WTC11 (cell line): Measurements from ENCODE around the gene EPS8L1.

Experiments used
- KAT7 ChIP-seq: sonication (generic); formaldehyde crosslinking; IDR thresholded peaks from 2 replicates; pipeline ENCODE4 v1.8.1; 2023; ENCODE audit warnings: missing genetic modification reagents, mild to moderate bottlenecking, borderline replicate concordance
- SP1 ChIP-seq: sonication (generic); formaldehyde crosslinking; conservative IDR thresholded peaks from 2 replicates; pipeline ENCODE4 v1.8.1; 2022; ENCODE audit warnings: missing genetic modification reagents
- TCF7 ChIP-seq: sonication (generic); formaldehyde crosslinking; IDR thresholded peaks from 2 replicates; pipeline ENCODE4 v1.8.0; 2022; ENCODE audit warnings: mild to moderate bottlenecking, low read depth, missing genetic modification reagents, moderate library complexity
- TF ChIP-seq, protein P1 (sequence below): fragments of 200-600 bp; IDR thresholded peaks from 2 replicates; pipeline ENCODE4 v1.8.0; 2022; ENCODE audit warnings: antibody characterized with exemption

- TF ChIP-seq TCF7 (CRISPR knock-in tag) (no peak), SP1 (no peak), KAT7 (CRISPR knock-in tag) (no peak)
- TF ChIP-seq, protein P1, sequence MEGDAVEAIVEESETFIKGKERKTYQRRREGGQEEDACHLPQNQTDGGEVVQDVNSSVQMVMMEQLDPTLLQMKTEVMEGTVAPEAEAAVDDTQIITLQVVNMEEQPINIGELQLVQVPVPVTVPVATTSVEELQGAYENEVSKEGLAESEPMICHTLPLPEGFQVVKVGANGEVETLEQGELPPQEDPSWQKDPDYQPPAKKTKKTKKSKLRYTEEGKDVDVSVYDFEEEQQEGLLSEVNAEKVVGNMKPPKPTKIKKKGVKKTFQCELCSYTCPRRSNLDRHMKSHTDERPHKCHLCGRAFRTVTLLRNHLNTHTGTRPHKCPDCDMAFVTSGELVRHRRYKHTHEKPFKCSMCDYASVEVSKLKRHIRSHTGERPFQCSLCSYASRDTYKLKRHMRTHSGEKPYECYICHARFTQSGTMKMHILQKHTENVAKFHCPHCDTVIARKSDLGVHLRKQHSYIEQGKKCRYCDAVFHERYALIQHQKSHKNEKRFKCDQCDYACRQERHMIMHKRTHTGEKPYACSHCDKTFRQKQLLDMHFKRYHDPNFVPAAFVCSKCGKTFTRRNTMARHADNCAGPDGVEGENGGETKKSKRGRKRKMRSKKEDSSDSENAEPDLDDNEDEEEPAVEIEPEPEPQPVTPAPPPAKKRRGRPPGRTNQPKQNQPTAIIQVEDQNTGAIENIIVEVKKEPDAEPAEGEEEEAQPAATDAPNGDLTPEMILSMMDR = no peak
Observed at GRCh38 chr19:55132453-55133129, 56.9 kb downstream of the EPS8L1 start.
